Peyer's patch (tissue), 4 donors: Measurements from ENCODE around the gene GPR161. TPM values are rescaled to one million over a fixed set of nuclear protein-coding genes. Genes with fewer than 3 reads are reported as not detected.

ENCODE experiments used
- DNase-seq, 3 donors: peaks; one replicate each; pipeline ENCODE4 v3.0.0-alpha.2; 2017 to 2019
- H3K27ac ChIP-seq, 4 donors: fragments of 200-600 bp; sonication (generic); one replicate each; pipeline ENCODE4 v1.5.1; 2016 to 2019
- H3K27me3 ChIP-seq, 2 donors: fragments of 200-600 bp; sonication (generic); one replicate each; pipeline ENCODE4 v1.5.1; 2019
- H3K36me3 ChIP-seq, 3 donors: fragments of 200-600 bp; sonication (generic); one replicate each; pipeline ENCODE4 v1.5.1; 2016 to 2019
- H3K4me1 ChIP-seq, 4 donors: fragments of 200-600 bp; sonication (generic); one replicate each; pipeline ENCODE4 v1.5.1; 2016 to 2019
- H3K4me3 ChIP-seq, 4 donors: fragments of 200-600 bp; sonication (generic); 1 replicate in 3 of 4; 2 replicates in 1 of 4; pipeline ENCODE4 v1.5.1; 2016 to 2019; ENCODE audit warnings: mild to moderate bottlenecking in 1 of 4
- H3K9me3 ChIP-seq, 4 donors: fragments of 200-600 bp; sonication (generic); one replicate each; pipeline ENCODE4 v1.5.1; 2016 to 2019; ENCODE audit warnings: mild to moderate bottlenecking in 1 of 4
- POLR2A ChIP-seq, 2 donors: fragments of 450-650 bp; IDR thresholded peaks; one replicate each; pipeline ENCODE4 v1.5.1; 2017; ENCODE audit warnings: antibody characterized with exemption in 2 of 2, mild to moderate bottlenecking in 2 of 2, moderate library complexity in 2 of 2
- total RNA-seq, 4 donors: library from RNA; depleted of rRNA; stranded (reverse); fragments of >200 nt; gene quantifications; one replicate each; pipeline ENCODE4 v1.1.0, GENCODE V29; 2016
- TF ChIP-seq, protein P1 (sequence below), 6 experiments: fragments of 450-650 bp in 4 of 6; fragments of 200-600 bp in 2 of 6; sonication (generic) in 1 of 6; IDR thresholded peaks; one replicate each; pipeline ENCODE4 v1.5.1; 2017 to 2019; ENCODE audit warnings: antibody characterized with exemption in 6 of 6, mild to moderate bottlenecking in 3 of 6, moderate library complexity in 1 of 6

Gene GPR161
- total RNA-seq, 4 donors from 2014 or later: 0.35 to 2.3 (median 1.8) TPM

DNA sequence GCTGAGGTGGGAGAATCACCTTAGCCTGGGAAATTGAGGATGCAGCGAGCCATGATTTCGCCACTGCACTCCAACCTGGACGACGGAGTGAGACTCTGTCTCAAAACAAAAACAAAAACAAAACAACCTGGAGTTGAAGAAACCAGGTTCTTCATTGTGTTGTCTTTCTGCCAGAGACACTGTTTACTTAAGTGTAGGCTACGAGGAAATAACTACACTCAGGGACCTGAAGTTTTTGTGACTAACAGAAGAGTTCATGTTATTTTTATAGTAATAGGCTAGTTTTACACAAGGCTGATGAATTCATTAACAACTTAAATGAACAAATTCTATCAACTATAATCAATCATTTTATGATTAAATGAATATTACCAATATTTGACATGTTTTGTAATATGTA lies 101.4 kb downstream of the GPR161 start:
- Histone ChIP-seq H3K36me3 (no peaks in the 10 kb centered on the region), H3K9me3 (no peaks in the 10 kb centered on the region), H3K27me3 (no peaks in the 10 kb centered on the region), H3K27ac (no peak overlapping the region), H3K4me3 (no peak overlapping the region), H3K4me1 (no peaks in the 10 kb centered on the region)
- no peak for DNase-seq
- TF ChIP-seq, protein P1, sequence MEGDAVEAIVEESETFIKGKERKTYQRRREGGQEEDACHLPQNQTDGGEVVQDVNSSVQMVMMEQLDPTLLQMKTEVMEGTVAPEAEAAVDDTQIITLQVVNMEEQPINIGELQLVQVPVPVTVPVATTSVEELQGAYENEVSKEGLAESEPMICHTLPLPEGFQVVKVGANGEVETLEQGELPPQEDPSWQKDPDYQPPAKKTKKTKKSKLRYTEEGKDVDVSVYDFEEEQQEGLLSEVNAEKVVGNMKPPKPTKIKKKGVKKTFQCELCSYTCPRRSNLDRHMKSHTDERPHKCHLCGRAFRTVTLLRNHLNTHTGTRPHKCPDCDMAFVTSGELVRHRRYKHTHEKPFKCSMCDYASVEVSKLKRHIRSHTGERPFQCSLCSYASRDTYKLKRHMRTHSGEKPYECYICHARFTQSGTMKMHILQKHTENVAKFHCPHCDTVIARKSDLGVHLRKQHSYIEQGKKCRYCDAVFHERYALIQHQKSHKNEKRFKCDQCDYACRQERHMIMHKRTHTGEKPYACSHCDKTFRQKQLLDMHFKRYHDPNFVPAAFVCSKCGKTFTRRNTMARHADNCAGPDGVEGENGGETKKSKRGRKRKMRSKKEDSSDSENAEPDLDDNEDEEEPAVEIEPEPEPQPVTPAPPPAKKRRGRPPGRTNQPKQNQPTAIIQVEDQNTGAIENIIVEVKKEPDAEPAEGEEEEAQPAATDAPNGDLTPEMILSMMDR (IDR thresholded peaks at IDR 0.05): no peak
- no peak for TF ChIP-seq POLR2A (IDR thresholded peaks at IDR 0.05)

DNA sequence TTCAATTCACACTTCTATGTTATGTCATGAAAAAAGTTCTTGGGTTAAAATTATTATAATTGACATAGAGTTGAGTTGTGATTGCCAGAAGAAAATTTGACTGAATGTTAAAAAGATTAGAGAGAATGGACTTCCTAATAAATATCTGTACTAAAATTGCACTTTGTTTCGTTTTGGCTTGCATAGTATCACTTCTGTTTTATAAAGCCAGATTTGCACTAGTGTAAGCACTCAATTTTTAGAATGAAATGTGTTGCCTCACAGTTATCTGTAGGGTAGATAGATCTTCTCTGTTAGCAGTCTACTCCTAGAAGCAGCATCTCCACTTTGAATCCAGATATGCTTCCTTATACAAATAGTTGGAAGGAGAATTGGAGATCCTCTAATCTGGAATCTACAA lies 104.7 kb downstream of the GPR161 start:
- Histone ChIP-seq H3K36me3 (peaks cover 0 to 4% (median 0%) of the 10 kb centered on the region in 3 donors), H3K4me3 (no peak overlapping the region), H3K4me1 (no peaks in the 10 kb centered on the region), H3K9me3 (no peaks in the 10 kb centered on the region), H3K27ac (no peak overlapping the region), H3K27me3 (no peaks in the 10 kb centered on the region)
- no peak for DNase-seq
- TF ChIP-seq, protein P1 (IDR thresholded peaks at IDR 0.05): no peak
- no peak for TF ChIP-seq POLR2A (IDR thresholded peaks at IDR 0.05)

DNA sequence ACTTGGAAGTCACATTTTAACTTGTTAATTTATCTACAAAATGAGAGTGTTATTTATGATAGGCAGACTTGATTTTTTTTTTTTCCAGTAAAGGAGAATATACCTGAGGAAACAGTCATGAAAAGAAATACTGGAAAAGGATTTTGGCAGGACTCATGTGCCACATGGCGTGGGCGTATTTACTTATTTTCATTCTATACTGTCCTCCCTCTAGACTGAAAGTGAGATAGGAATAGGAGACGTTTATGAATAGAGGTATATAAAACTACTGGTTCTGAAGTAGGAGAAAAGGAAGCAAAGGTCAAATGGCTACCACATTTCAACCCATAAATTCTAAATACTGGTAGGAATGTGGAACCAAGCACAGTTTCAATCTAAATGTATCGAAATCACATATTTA lies 105.1 kb downstream of the GPR161 start:
- no peaks in the 10 kb centered on the region for H3K9me3 ChIP-seq
- TF ChIP-seq POLR2A (IDR thresholded peaks at IDR 0.05): no peak
- TF ChIP-seq, protein P1 (IDR thresholded peaks at IDR 0.05): no peak
- H3K4me3 ChIP-seq: no peak overlapping the region
- no peaks in the 10 kb centered on the region for H3K27me3 ChIP-seq
- no peak overlapping the region for H3K27ac ChIP-seq
- DNase-seq: no peak
- H3K4me1 ChIP-seq: no peaks in the 10 kb centered on the region
- peaks cover 0 to 4% (median 0%) of the 10 kb centered on the region in 3 donors for H3K36me3 ChIP-seq

DNA sequence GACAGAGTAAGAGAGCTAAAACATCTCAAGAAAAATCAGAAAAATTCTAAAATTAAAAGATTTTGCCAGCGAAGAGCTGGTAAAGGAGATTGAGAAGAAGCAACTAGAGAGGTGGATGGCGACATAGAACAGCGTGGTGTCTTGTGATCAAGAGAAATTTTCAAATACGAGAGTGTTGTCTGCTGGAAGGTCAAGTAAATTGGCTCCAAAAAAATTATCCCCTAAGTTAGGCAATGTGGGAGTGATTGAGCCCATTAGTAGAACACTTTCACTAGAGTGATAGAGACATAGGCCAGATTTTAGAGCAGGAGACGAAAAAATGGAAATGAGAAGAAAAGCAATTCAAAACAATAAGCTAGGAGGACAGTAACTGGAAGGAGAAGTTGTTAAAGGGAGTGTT lies 105.5 kb downstream of the GPR161 start:
- Histone ChIP-seq H3K4me1 (no peaks in the 10 kb centered on the region), H3K27me3 (no peaks in the 10 kb centered on the region), H3K36me3 (peaks cover 0 to 4% (median 0%) of the 10 kb centered on the region in 3 donors), H3K4me3 (no peak overlapping the region), H3K9me3 (no peaks in the 10 kb centered on the region), H3K27ac (no peak overlapping the region)
- no peak for DNase-seq
- TF ChIP-seq POLR2A (IDR thresholded peaks at IDR 0.05): no peak
- TF ChIP-seq, protein P1 (IDR thresholded peaks at IDR 0.05): no peak

Other genes starting within 250 kb of the GPR161 start
- gene ADCY10, start 222.8 kb downstream of the GPR161 start, total RNA-seq: 1 to 10 TPM in 3 of 4 donors, not detected in 1; 1.2 to 4.9 (median 2.4) TPM
- 100 to 1,000 TPM; 106 to 139 (median 114) TPM for gene DCAF6, start 200.2 kb downstream of the GPR161 start, total RNA-seq
- gene MPC2, start 199.9 kb downstream of the GPR161 start, total RNA-seq: 10 to 100 TPM; 31.6 to 93.9 (median 61.6) TPM
- gene TIPRL, start 42.0 kb upstream of the GPR161 start, total RNA-seq: 10 to 100 TPM in 3 of 4 donors, 1 to 10 TPM in 1; 9.1 to 29.4 (median 16.8) TPM
- gene SFT2D2, start 89.1 kb upstream of the GPR161 start, total RNA-seq: 10 to 100 TPM; 19.0 to 49.6 (median 38.5) TPM
- gene TBX19, start 143.9 kb upstream of the GPR161 start, total RNA-seq: 1 to 10 TPM in 3 of 4 donors, under 1 TPM in 1; 0.76 to 2.5 (median 1.3) TPM